ENCODE data around the gene UFD1.

The UFD1 gene

GRCh38 chr22:19478901-19479354 is at the start of gene UFD1:
Gene UFD1, minus strand, starts transcription at chr22:19479193. Its CDS starts 108 bp downstream, at chr22:19479085.
- DNase-seq (ENCODE audit: low read depth) = peak; percentile 31
- peak within 1 kb of the TSS; percentile 92 for H3K4me3 ChIP-seq (ENCODE audit: low read depth, low read length)
- TF ChIP-seq CTCF (IDR thresholded peaks at IDR 0.05; ENCODE audit: control insufficient read depth, extremely low read depth, insufficient read depth) = no peak

GRCh38 chr22:19527861-19528417 is 48.9 kb upstream of the UFD1 start:
- DNase-seq (ENCODE audit: low read depth) = no peak
- TF ChIP-seq CTCF (IDR thresholded peaks at IDR 0.05; ENCODE audit: control insufficient read depth, extremely low read depth, insufficient read depth) = no peak
- no peak overlapping the region for H3K4me3 ChIP-seq (ENCODE audit: low read depth, low read length)

GRCh38 chr22:19527321-19527721 is 48.3 kb upstream of the UFD1 start:
- TF ChIP-seq CTCF (IDR thresholded peaks at IDR 0.05; ENCODE audit: control insufficient read depth, extremely low read depth, insufficient read depth) = no peak
- DNase-seq (ENCODE audit: low read depth) = no peak
- H3K4me3 ChIP-seq (ENCODE audit: low read depth, low read length) = no peak overlapping the region

- TF ChIP-seq CTCF (IDR thresholded peaks at IDR 0.05; ENCODE audit: control insufficient read depth, extremely low read depth, insufficient read depth) = no peak
- H3K4me3 ChIP-seq (ENCODE audit: low read depth, low read length) = no peak overlapping the region
- DNase-seq (ENCODE audit: low read depth) = no peak
Measured at GRCh38 chr22:19526702-19527111, 47.7 kb upstream of the UFD1 start.

GRCh38 chr22:19526076-19526701 is 47.2 kb upstream of the UFD1 start:
- no peak for DNase-seq (ENCODE audit: low read depth)
- TF ChIP-seq CTCF (IDR thresholded peaks at IDR 0.05; ENCODE audit: control insufficient read depth, extremely low read depth, insufficient read depth) = no peak
- H3K4me3 ChIP-seq (ENCODE audit: low read depth, low read length) = no peak overlapping the region

- DNase-seq (ENCODE audit: low read depth) = no peak
- H3K4me3 ChIP-seq (ENCODE audit: low read depth, low read length) = no peak overlapping the region
- no peak for TF ChIP-seq CTCF (IDR thresholded peaks at IDR 0.05; ENCODE audit: control insufficient read depth, extremely low read depth, insufficient read depth)
Measured at GRCh38 chr22:19525666-19526065, 46.7 kb upstream of the UFD1 start.

Data from LNCaP clone FGC (cell line).